Fibroblast of pulmonary artery (primary cell): ENCODE measurements around the gene CASKIN2.

ENCODE experiments used
- DNase-seq: peaks from one replicate; pipeline ENCODE4 v3.0.0-alpha.2; 2010; ENCODE audit warnings: low read depth
- H3K4me3 ChIP-seq: replicated peaks from 2 replicates; pipeline ENCODE4 v1.5.1; 2011; ENCODE audit warnings: low read depth, mild to moderate bottlenecking, control low read depth, low read length, moderate library complexity
- CTCF ChIP-seq: IDR thresholded peaks from 2 replicates; pipeline ENCODE4 v1.5.1; 2011; ENCODE audit warnings: mild to moderate bottlenecking, control low read depth, low read length, inconsistent platforms; ENCODE audit errors: missing control alignments

The CASKIN2 gene

GRCh38 chr17:75465039-75465438 is 50.3 kb downstream of the CASKIN2 start:
- H3K4me3 ChIP-seq = no peak overlapping the region
- DNase-seq = no peak
- TF ChIP-seq CTCF = no peak

- TF ChIP-seq CTCF = no peak
- H3K4me3 ChIP-seq = no peak overlapping the region
- no peak for DNase-seq
Observed at GRCh38 chr17:75463603-75464002, 51.7 kb downstream of the CASKIN2 start.

GRCh38 chr17:75460295-75460694 is 55.0 kb downstream of the CASKIN2 start:
- no peak for TF ChIP-seq CTCF
- DNase-seq = no peak
- no peak overlapping the region for H3K4me3 ChIP-seq

GRCh38 chr17:75459590-75460267 is 55.6 kb downstream of the CASKIN2 start:
- H3K4me3 ChIP-seq = no peak overlapping the region
- DNase-seq = no peak
- no peak for TF ChIP-seq CTCF

DNA sequence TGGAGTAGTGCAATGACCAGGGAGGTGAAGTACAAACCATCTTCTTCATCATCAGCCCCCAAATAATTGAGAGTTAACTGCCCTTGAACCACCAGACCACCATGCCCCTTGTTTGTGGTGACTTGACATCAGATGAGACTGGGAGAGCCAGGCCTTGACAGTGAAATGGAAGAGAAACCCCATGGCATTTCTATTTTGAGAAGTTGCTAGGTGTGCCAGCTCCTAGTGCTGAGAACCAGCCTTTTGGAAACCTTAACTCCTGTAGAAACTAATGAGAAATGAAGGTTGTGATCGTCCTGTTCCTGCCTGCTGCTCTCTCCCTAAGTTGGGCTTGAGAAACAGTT is 56.1 kb downstream of the CASKIN2 start:
- no peak for TF ChIP-seq CTCF
- no peak overlapping the region for H3K4me3 ChIP-seq
- DNase-seq = no peak

DNA sequence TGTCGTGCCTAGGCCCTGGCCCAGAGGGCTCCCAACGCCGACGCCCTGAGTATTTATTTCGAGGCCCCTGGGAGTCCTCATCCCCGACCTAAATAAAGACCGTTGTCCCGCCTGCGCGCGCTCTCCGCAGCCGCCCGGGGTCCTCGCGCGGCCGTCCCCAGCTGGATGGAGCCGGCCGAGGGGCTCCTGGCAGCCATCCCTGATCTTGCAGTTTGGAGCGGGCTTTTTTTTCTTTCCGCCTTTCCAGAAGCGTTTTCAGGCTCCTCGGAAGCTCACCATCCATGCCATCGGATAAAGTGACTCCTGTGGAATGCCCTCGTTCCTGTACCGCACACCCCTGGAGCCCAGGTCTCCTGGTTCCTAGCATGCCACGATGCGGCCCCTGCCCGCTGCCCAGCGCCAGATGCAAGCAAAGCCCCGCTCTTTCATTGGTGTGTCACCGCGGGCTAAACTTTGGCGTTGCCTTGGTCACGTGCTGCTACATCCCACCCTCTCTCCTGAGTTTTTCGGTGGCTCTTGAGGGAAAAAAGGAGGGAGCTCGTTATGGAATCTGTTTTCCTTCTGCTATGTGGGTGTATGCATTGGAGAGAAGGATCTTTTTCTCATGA is 58.2 kb downstream of the CASKIN2 start:
- peak overlapping the region; percentile 95 for H3K4me3 ChIP-seq
- no peak for TF ChIP-seq CTCF
- peak; percentile 47 for DNase-seq
